WTC11 (cell line): Measurements from ENCODE around the gene LAMA2.

Experiments used
- CBFB ChIP-seq: sonication (generic); formaldehyde crosslinking; IDR thresholded peaks from 2 replicates; pipeline ENCODE4 v1.8.1; 2022; ENCODE audit warnings: mild to moderate bottlenecking, low read depth, missing genetic modification reagents
- CREB1 ChIP-seq: sonication (generic); formaldehyde crosslinking; IDR thresholded peaks from 2 replicates; pipeline ENCODE4 v1.8.0; 2023; ENCODE audit warnings: mild to moderate bottlenecking, missing genetic modification reagents
- CREM ChIP-seq: sonication (generic); formaldehyde crosslinking; IDR thresholded peaks from 2 replicates; pipeline ENCODE4 v1.8.1; 2022; ENCODE audit warnings: mild to moderate bottlenecking, missing genetic modification reagents, moderate library complexity
- CTCF ChIP-seq: fragments of 200-600 bp; IDR thresholded peaks from 2 replicates; pipeline ENCODE4 v1.8.0; 2022; ENCODE audit warnings: antibody characterized with exemption
- IRF1 ChIP-seq: sonication (generic); formaldehyde crosslinking; IDR thresholded peaks from 2 replicates; pipeline ENCODE4 v1.8.0; 2023; ENCODE audit warnings: missing genetic modification reagents
- JUN ChIP-seq: sonication (generic); formaldehyde crosslinking; IDR thresholded peaks from 2 replicates; pipeline ENCODE4 v1.8.0; 2023; ENCODE audit warnings: mild to moderate bottlenecking, missing genetic modification reagents
- NR2C2 ChIP-seq: sonication (generic); formaldehyde crosslinking; IDR thresholded peaks from 2 replicates; pipeline ENCODE4 v1.8.0; 2022; ENCODE audit warnings: mild to moderate bottlenecking, missing genetic modification reagents
- SP1 ChIP-seq: sonication (generic); formaldehyde crosslinking; conservative IDR thresholded peaks from 2 replicates; pipeline ENCODE4 v1.8.1; 2022; ENCODE audit warnings: missing genetic modification reagents
- TP53 ChIP-seq: sonication (generic); formaldehyde crosslinking; IDR thresholded peaks from 2 replicates; pipeline ENCODE4 v1.8.1; 2023; ENCODE audit warnings: mild to moderate bottlenecking, missing genetic modification reagents
- ZBTB43 ChIP-seq: sonication (generic); formaldehyde crosslinking; IDR thresholded peaks from 2 replicates; pipeline ENCODE4 v1.8.1; 2023; ENCODE audit warnings: mild to moderate bottlenecking, missing genetic modification reagents
- ZNF121 ChIP-seq: sonication (generic); formaldehyde crosslinking; IDR thresholded peaks from 2 replicates; pipeline ENCODE4 v1.8.0; 2023; ENCODE audit warnings: missing genetic modification reagents
- ZNF281 ChIP-seq: sonication (generic); formaldehyde crosslinking; IDR thresholded peaks from 2 replicates; pipeline ENCODE4 v1.8.0; 2023; ENCODE audit warnings: mild to moderate bottlenecking, missing genetic modification reagents

GRCh38 chr6:129238991-129239390 lies 356.1 kb downstream of the LAMA2 start:
- no peak for TF ChIP-seq ZNF121 (CRISPR knock-in tag)
- no peak for TF ChIP-seq CBFB (CRISPR knock-in tag)
- no peak for TF ChIP-seq CTCF
- TF ChIP-seq SP1 = no peak
- TF ChIP-seq CREB1 (CRISPR knock-in tag) = no peak
- no peak for TF ChIP-seq IRF1 (CRISPR knock-in tag)
- no peak for TF ChIP-seq NR2C2 (CRISPR knock-in tag)
- no peak for TF ChIP-seq CREM (CRISPR knock-in tag)
- TF ChIP-seq JUN (CRISPR knock-in tag) = no peak
- TF ChIP-seq ZNF281 (CRISPR knock-in tag) = no peak
- TF ChIP-seq ZBTB43 (CRISPR knock-in tag) = no peak
- no peak for TF ChIP-seq TP53 (CRISPR knock-in tag)
